Astrocyte (in vitro differentiated cells and primary cell): ENCODE measurements around the gene MOSPD3.
"Not testable (repeated sequence)": the region's sequence is repeated elsewhere in the genome, so short reads cannot be mapped to it uniquely, and the experiment has no call there.

Source experiments
- CTCF ChIP-seq: IDR thresholded peaks from 2 replicates; pipeline ENCODE4 v1.5.1; 2011; ENCODE audit warnings: low read depth, mild to moderate bottlenecking, inconsistent platforms, low read length, moderate library complexity; ENCODE audit not compliant: insufficient read depth
- EZH2 ChIP-seq: IDR thresholded peaks from 2 replicates; pipeline ENCODE4 v1.6.1; 2012; ENCODE audit warnings: mild to moderate bottlenecking, low read length, inconsistent platforms; ENCODE audit not compliant: insufficient read depth

GRCh38 chr7:100662194-100662776 is 49.9 kb downstream of the MOSPD3 start:
- not testable (repeated sequence) for TF ChIP-seq CTCF, EZH2
